HCT116 (cell line): Measurements from ENCODE around the gene AR. TPM values are rescaled to one million over a fixed set of nuclear protein-coding genes. Genes with fewer than 3 reads are reported as not detected.

ENCODE experiments used
- ATAC-seq: fragments of 200-7000 bp; cut with Tn5 transposase; 2 replicates; pipeline ENCODE4 v1.9.1; 2020; ENCODE audit warnings: mild to moderate bottlenecking, moderate library complexity
- BruUV-seq: library from RNA; stranded (reverse); fragments of 400-500 nt; replicated peaks from 2 replicates; lab custom pipeline; 2021; lab: Mats Ljungman, UMichigan
- CTCF ChIA-PET: fragments of 300-600 bp; sonication (Branson Sonifier 250); formaldehyde crosslinking; loops from one replicate; lab custom pipeline; 2021; ENCODE audit warnings: antibody characterized with exemption; lab: Charles Lee
- POLR2A ChIA-PET: fragments of 300-600, 350-600 bp; sonication (Branson Sonifier 250); formaldehyde crosslinking; loops from one replicate; lab custom pipeline; 2021; ENCODE audit warnings: antibody characterized with exemption; lab: Charles Lee
- RAD21 ChIA-PET, 2 experiments: fragments of 300-600 bp; sonication (Branson Sonifier 250); formaldehyde crosslinking; loops; one replicate each; lab custom pipeline; 2023; ENCODE audit warnings: low total read pairs in 2 of 2; ENCODE audit not compliant: uncharacterized antibody in 2 of 2, unreplicated experiment in 2 of 2, low non-redundant PET in 1 of 2; lab: Charles Lee
- DNase-seq: peaks from one replicate; pipeline ENCODE4 v3.0.0-alpha.2; 2010; ENCODE audit warnings: low read depth, low spot score
- H2AFZ ChIP-seq: fragments of 200-600 bp; shearing (Covaris generic), sonication (generic); 2 replicates; pipeline ENCODE4 v1.6.1; 2017; ENCODE audit warnings: low read depth, mixed run types, mixed read lengths, antibody characterized with exemption, low read length; ENCODE audit not compliant: poor library complexity, severe bottlenecking
- H3K27ac ChIP-seq: 2 replicates; pipeline ENCODE4 v1.5.1; 2012; ENCODE audit warnings: low read depth, low read length
- H3K27me3 ChIP-seq: fragments of 200-600 bp; sonication (generic); 2 replicates; pipeline ENCODE4 v1.6.1; 2016; ENCODE audit warnings: mixed run types, low read length, mixed read lengths; ENCODE audit not compliant: insufficient read depth
- H3K36me3 ChIP-seq, 2 experiments: fragments of 200-500 bp in 1 of 2; fragments of 200-600 bp in 1 of 2; sonication (Bioruptor generic) in 1 of 2; sonication (generic) in 1 of 2; 2 replicates each; pipeline versions ENCODE4 v1.5.1 to v1.6.1; 2014 to 2016; ENCODE audit warnings: low read length in 2 of 2, inconsistent platforms in 1 of 2, mixed read lengths in 1 of 2, mixed run types in 1 of 2; ENCODE audit not compliant: insufficient read depth in 2 of 2, control insufficient read depth in 1 of 2
- H3K4me1 ChIP-seq, 2 experiments: fragments of 200-600 bp in 1 of 2; sonication (generic) in 1 of 2; 2 replicates each; pipeline versions ENCODE4 v1.5.1 to v1.6.1; 2012 to 2017; ENCODE audit warnings: low read length in 2 of 2, inconsistent platforms in 1 of 2, mild to moderate bottlenecking in 1 of 2, mixed read lengths in 1 of 2, mixed run types in 1 of 2, moderate library complexity in 1 of 2; ENCODE audit not compliant: insufficient read depth in 2 of 2, control insufficient read depth in 1 of 2
- H3K4me2 ChIP-seq: fragments of 200-600 bp; sonication (generic); 2 replicates; pipeline ENCODE4 v1.6.1; 2017; ENCODE audit warnings: mixed run types, low read length, mixed read lengths
- H3K4me3 ChIP-seq, 2 experiments: fragments of 200-600 bp in 1 of 2; sonication (generic) in 1 of 2; replicated peaks in 1 of 2; 2 replicates each; pipeline ENCODE4 v1.5.1; 2011 to 2016; ENCODE audit warnings: low read length in 2 of 2, control low read depth in 1 of 2, low read depth in 1 of 2, mild to moderate bottlenecking in 1 of 2, mixed read lengths in 1 of 2, mixed run types in 1 of 2
- H3K79me2 ChIP-seq: fragments of 200-600 bp; sonication (generic); 2 replicates; pipeline ENCODE4 v1.6.1; 2017; ENCODE audit warnings: mild to moderate bottlenecking, mixed run types, low read length, moderate library complexity, mixed read lengths; ENCODE audit not compliant: insufficient read depth
- H3K9ac ChIP-seq: fragments of 200-600 bp; sonication (generic); 2 replicates; pipeline ENCODE4 v1.6.1; 2016; ENCODE audit warnings: low read length, mixed read lengths
- H3K9me2 ChIP-seq: fragments of 200-600 bp; sonication (generic), shearing (Covaris generic); 2 replicates; pipeline ENCODE4 v1.6.1; 2017; ENCODE audit warnings: mixed run types, mild to moderate bottlenecking, moderate library complexity; ENCODE audit not compliant: insufficient read depth
- H3K9me3 ChIP-seq, 2 experiments: fragments of 200-500 bp in 1 of 2; fragments of 200-600 bp in 1 of 2; sonication (Bioruptor generic) in 1 of 2; sonication (generic) in 1 of 2; 2 replicates each; pipeline ENCODE4 v1.6.1; 2014 to 2017; ENCODE audit warnings: low read length in 2 of 2, mixed read lengths in 2 of 2, inconsistent platforms in 1 of 2, low read depth in 1 of 2, mild to moderate bottlenecking in 1 of 2, mixed run types in 1 of 2, moderate library complexity in 1 of 2; ENCODE audit not compliant: control insufficient read depth in 1 of 2, insufficient read depth in 1 of 2
- H4K20me1 ChIP-seq: fragments of 200-600 bp; sonication (generic), shearing (Covaris generic); 2 replicates; pipeline ENCODE4 v1.6.1; 2017; ENCODE audit warnings: mixed run types, mild to moderate bottlenecking, moderate library complexity; ENCODE audit not compliant: insufficient read depth
- CTCF ChIP-seq, 3 experiments: fragments of 200-600 bp in 1 of 3; sonication (generic) in 1 of 3; IDR thresholded peaks in 2 of 3; conservative IDR thresholded peaks in 1 of 3; 2 replicates each; pipeline ENCODE4 v1.5.1; 2012 to 2017; ENCODE audit warnings: low read depth in 2 of 3, low read length in 2 of 3, antibody characterized with exemption in 1 of 3, borderline replicate concordance in 1 of 3, control low read depth in 1 of 3, mild to moderate bottlenecking in 1 of 3, mixed read lengths in 1 of 3, mixed run types in 1 of 3, moderate library complexity in 1 of 3; ENCODE audit not compliant: insufficient read depth in 1 of 3
- EGR1 ChIP-seq: IDR thresholded peaks from 2 replicates; pipeline ENCODE4 v1.6.1; 2012; ENCODE audit warnings: low read depth
- ELF1 ChIP-seq: IDR thresholded peaks from 2 replicates; pipeline ENCODE4 v1.6.1; 2012; ENCODE audit warnings: low read depth, borderline replicate concordance
- EZH2 ChIP-seq: fragments of 200-600 bp; sonication (generic); IDR thresholded peaks from 2 replicates; pipeline ENCODE4 v1.6.1; 2017; ENCODE audit warnings: antibody characterized with exemption, mixed run types
- EZH2phosphoT487 ChIP-seq: fragments of 200-600 bp; IDR thresholded peaks from 2 replicates; pipeline ENCODE4 v1.6.1; 2018; ENCODE audit warnings: antibody characterized with exemption, borderline replicate concordance
- POLR2A ChIP-seq: IDR thresholded peaks from 2 replicates; pipeline ENCODE4 v1.7.0; 2011; ENCODE audit warnings: borderline replicate concordance; ENCODE audit not compliant: insufficient read depth, insufficient read length; ENCODE audit errors: extremely low read depth
- POLR2AphosphoS5 ChIP-seq: IDR thresholded peaks from 2 replicates; pipeline ENCODE4 v1.6.1; 2011; ENCODE audit warnings: mild to moderate bottlenecking, low read depth, low read length, moderate library complexity
- REST ChIP-seq: IDR thresholded peaks from 2 replicates; pipeline ENCODE4 v1.6.1; 2012; ENCODE audit warnings: low read depth
- SIN3A ChIP-seq: IDR thresholded peaks from 2 replicates; pipeline ENCODE4 v1.6.1; 2012; ENCODE audit warnings: low read depth
- SRF ChIP-seq: IDR thresholded peaks from 2 replicates; pipeline ENCODE4 v1.6.1; 2012; ENCODE audit warnings: low read depth
- YY1 ChIP-seq: IDR thresholded peaks from 2 replicates; pipeline ENCODE4 v1.6.1; 2011; ENCODE audit warnings: low read length, low read depth, moderate library complexity, mild to moderate bottlenecking; ENCODE audit not compliant: insufficient replicate concordance; ENCODE audit errors: extremely low read depth
- ZFX ChIP-seq: fragments of 450-650 bp; IDR thresholded peaks from 2 replicates; pipeline ENCODE4 v1.6.1; 2017
- ZNF274 ChIP-seq: fragments of 200-500 bp; sonication (Bioruptor generic); IDR thresholded peaks from 2 replicates; pipeline ENCODE4 v1.6.1; 2014; ENCODE audit warnings: mild to moderate bottlenecking, low read depth, low read length, inconsistent platforms
- intact Hi-C: fragments of 100-400 bp; cut with micrococcal nuclease; formaldehyde crosslinking; loops from 2 replicates; pipeline ENCODE4 v1.10.0; 2022
- total RNA-seq: library from RNA; stranded (reverse); gene quantifications from one replicate; pipeline ENCODE4 v1.2.1, GENCODE V29; 2021; ENCODE audit not compliant: unreplicated experiment

AR gene
- total RNA-seq, 1 experiment from 2014 or later = 0.02 TPM

- no peak for TF ChIP-seq CTCF (IDR thresholded peaks at IDR 0.05 in 2 of 3, conservative IDR thresholded peaks at IDR 0.05 in 1 of 3; ENCODE audit: borderline replicate concordance in 1 of 3, insufficient read depth in 1 of 3, low read depth in 2 of 3, low read length in 2 of 3)
- TF ChIP-seq ELF1 = no peak
- TF ChIP-seq ZFX = no peak
- no peak for TF ChIP-seq SIN3A
- TF ChIP-seq EGR1 = no peak
- TF ChIP-seq SRF = no peak
- TF ChIP-seq EZH2 = no peak
- TF ChIP-seq EZH2phosphoT487 = no peak
- no peak for TF ChIP-seq ZNF274
- no peak for TF ChIP-seq POLR2A
- no peak for TF ChIP-seq POLR2AphosphoS5
- no peak for TF ChIP-seq YY1
- no peak for TF ChIP-seq REST
- TF ChIP-seq, all 23 proteins: peak for 0
- Histone ChIP-seq H3K4me2 (no peak overlapping the region), H3K79me2 (no peaks in the 10 kb centered on the region), H3K36me3 (no peaks in the 10 kb centered on the region), H3K9ac (no peak overlapping the region), H3K9me2 (no peaks in the 10 kb centered on the region), H3K4me3 (no peak overlapping the region), H3K27ac (no peak overlapping the region), H3K4me1 (no peaks in the 10 kb centered on the region), H3K9me3 (no peaks in the 10 kb centered on the region), H2AFZ (no peak overlapping the region), H4K20me1 (no peaks in the 10 kb centered on the region), H3K27me3 (no peaks in the 10 kb centered on the region)
- no peak for DNase-seq
- ChIA-PET CTCF (no interaction called here), RAD21 (no interaction called here), POLR2A (no interaction called here)
- no peak for ATAC-seq
- BruUV-seq = no TSS peak
- intact Hi-C loops = no loop called here
These were observed 61.3 kb downstream of the AR start for GRCh38 chrX:67604979-67605703.
